GM18507 (cell line): ENCODE data around the gene S100B.
A peak's percentile ranks its signal among the peaks of the same experiment; 100 is the strongest.
"Not testable (repeated sequence)": the region's sequence is repeated elsewhere in the genome, so short reads cannot be mapped to it uniquely, and the experiment has no call there.

Experiments
- DNase-seq: peaks from one replicate; pipeline ENCODE4 v3.0.0; 2011; ENCODE audit warnings: low read depth; ENCODE audit not compliant: insufficient read length; ENCODE audit errors: extremely low spot score
- FAIRE-seq: peaks from 2 replicates; lab custom pipeline; 2011; peaks lifted over from hg19 to GRCh38; lab: Jason Lieb, UNC

Gene S100B

GRCh38 chr21:46630915-46631314, 26.0 kb upstream of the S100B start:
- not testable (repeated sequence) for FAIRE-seq, DNase-seq

GRCh38 chr21:46628868-46629267, 24.0 kb upstream of the S100B start:
- FAIRE-seq (no peak), DNase-seq (no peak)

GRCh38 chr21:46627726-46628125, 22.8 kb upstream of the S100B start:
- FAIRE-seq (no peak), DNase-seq (no peak)

GRCh38 chr21:46626975-46627501, 22.2 kb upstream of the S100B start:
- no peak for DNase-seq

GRCh38 chr21:46626536-46626935, 21.7 kb upstream of the S100B start:
- DNase-seq (no peak), FAIRE-seq (no peak)

More at GRCh38 chr21:46626975-46627501, 22.2 kb upstream of the S100B start:
- no peak for FAIRE-seq

- FAIRE-seq (no peak), DNase-seq (no peak)
Measured at GRCh38 chr21:46625759-46626158, 20.9 kb upstream of the S100B start.

DNA sequence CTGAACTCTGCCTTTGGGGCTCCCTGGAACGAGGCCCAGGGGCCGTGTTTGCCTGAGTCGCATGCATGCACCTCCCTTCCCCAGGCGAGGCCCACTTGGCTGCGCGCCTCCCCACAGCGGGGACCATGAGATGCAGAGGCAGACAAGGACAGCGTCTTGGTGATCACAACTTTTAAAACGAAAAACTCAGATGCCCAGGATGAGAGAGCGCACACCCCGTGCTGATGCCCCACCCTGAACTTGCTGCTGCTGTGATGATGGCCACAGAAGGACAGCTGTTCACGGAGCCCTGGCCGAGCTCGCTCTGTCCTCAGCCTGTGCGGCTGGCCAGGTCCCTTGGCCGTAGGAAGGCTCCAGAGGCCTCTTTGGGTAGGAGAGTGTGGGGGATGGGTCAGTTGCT, 19.2 kb upstream of the S100B start:
- FAIRE-seq, result no peak

GRCh38 chr21:46622226-46622625, 17.3 kb upstream of the S100B start:
- DNase-seq (no peak), FAIRE-seq (no peak)

More for the DNA sequence above, 19.2 kb upstream of the S100B start:
- DNase-seq, result no peak

DNA sequence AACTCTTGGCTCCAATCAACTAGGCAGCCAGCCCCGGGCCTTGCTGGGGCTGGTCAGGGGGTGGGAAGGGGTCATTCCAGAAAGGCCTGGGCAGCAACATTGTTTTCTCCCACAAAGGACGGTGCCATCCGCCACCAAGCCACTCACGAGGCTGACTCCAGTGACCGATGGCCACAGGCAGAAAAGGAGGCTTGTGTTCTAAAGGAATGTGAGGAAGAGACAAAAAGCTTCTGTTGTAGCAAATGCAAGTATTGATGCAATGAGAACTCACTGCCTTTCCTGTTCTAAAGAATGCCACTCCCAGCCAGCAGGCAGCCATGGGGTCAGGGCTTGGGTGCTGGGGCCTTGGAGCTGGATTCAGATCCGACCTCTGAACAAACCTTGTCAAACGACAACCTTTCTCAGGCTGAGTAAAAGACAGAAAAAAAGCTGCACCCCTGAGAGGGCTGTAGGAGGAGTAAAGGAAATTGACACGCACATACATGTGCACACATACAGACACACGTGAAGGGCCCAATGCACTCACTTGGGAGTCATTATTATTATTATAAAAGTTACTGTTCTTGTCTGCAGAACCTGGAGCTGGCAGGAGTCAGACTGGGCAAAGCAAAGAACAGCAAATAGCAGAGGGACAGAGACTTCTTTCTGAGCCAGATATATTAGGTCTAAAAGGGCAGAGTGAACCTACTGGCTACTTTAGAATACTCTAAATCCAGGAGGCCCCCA, 16.7 kb upstream of the S100B start:
- no peak for FAIRE-seq
- DNase-seq, result no peak

GRCh38 chr21:46620846-46621245, 16.0 kb upstream of the S100B start:
- no peak for DNase-seq

DNA sequence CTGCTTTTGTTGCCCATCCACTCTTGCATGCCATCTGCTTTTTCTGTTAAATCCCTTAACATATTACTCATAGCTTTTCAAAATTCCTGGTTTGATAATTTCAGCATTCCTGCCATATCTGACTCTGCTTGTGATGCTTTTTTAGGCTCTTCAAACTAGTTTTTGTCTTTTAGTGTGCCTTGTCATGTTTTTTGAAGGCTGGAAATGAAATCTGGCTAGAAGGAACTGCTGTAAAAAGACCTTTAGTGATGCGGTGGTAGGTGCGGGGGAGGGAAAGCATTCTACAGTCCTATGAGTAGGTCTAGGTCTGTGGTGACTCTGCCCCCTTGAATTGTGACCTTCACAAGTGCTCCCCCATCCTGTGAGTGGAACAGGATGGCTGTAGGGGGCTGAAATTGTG, 15.0 kb upstream of the S100B start:
- DNase-seq, result no peak
- no peak for FAIRE-seq

More at GRCh38 chr21:46620846-46621245, 16.0 kb upstream of the S100B start:
- FAIRE-seq, result no peak

DNA sequence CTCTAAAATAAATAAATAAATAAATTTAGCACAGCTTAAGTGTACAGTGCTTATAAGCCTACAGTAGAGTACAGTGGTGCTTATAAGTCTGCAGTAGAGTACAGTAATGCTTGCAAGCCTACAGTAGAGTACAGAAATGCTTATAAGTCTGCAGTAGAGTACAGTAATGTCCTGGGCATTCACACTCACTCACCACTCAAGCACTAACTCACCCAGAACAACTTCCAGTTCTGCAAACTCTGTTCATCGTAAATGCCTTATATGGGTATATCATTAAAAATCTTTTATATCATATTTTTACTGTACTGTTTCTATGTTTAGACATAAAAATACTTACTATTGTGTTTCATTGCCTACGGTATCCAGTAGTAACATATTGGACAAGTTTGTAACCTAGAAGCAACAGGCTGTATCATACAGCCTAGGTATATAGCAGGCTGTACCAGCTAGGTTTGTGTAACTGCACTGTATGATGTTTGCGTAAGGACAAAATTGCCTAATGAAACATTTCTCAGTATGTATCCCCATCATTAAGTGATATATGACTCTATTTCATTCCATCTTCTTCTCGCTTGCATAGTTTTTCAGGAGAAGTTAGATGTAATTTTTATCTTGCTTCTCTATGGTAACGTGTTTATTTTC, 14.0 kb upstream of the S100B start:
- DNase-seq (no peak), FAIRE-seq (no peak)

DNA sequence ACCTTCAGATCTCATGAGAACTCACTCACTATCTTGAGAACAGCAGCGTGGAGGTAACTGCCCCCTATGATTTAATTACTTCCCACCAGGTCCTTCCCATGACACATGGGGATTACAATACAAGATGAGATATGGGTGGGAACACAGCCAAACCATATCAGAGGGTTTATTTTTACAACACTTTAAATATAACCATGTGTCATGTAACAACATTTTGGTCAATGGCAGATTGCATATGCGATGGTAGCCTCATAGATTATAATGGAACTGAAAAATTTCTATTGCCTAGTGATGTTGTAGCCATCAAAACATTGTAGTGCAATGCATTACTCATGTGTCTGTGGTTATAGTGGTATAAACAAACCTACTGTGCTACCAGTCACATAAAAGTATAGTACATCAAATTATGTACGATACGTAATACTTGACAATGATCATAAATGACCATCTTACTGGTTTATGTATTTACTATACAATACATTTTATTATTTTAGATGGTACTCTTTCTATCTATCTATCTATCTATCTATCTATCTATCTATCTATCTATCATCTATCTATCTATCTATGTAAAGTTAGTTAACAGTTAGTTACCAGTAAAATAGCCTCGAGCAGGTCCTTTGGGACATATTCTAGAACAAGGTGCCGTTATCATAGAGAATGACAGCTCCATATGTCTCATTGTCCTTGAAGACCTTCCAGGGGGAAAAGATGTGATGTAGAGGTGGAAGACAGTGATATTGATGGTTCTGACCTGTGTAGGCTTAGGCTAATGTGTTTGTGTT, 12.6 kb upstream of the S100B start:
- FAIRE-seq (no peak), DNase-seq (no peak)

GRCh38 chr21:46616656-46617055, 11.8 kb upstream of the S100B start:
- no peak for FAIRE-seq
- no peak for DNase-seq

- FAIRE-seq, result no peak
- no peak for DNase-seq
Measured at GRCh38 chr21:46616050-46616449, 11.2 kb upstream of the S100B start.

- FAIRE-seq, result no peak
- DNase-seq, result no peak
Measured at GRCh38 chr21:46613391-46613790, 8.5 kb upstream of the S100B start.

DNA sequence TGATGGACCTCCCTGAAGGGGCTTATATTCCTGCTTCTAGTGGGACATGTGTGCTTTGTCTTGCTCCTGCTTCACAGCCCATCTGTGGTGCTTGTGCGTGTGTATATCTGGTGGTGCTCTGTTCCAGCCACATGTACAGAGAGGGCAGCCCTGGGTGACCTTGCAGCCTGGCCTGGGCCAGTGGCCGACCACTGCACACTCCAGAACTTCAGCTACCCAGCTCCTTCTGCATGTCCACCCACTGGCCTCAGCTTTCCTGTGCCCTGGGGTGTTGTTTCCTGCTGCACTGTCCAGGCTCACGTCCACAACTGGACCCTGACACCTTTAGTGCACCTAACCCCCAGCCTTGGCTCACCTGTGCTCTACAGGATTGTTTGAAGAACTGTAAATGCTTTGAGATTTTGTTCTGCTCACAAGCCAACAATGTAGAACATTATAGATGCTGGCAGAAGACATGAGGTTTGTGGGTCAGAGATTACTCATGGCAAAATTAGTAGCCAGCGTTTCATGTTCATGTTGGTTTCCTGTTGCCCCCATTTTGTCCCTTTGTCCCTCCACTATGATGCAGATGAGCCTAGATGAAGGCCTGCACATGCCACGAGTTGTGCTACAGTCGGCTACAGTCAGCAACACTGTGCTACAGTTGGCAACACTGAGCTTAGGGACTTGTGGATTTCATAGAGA, 5.3 kb upstream of the S100B start:
- DNase-seq (no peak), FAIRE-seq (no peak)

- FAIRE-seq, result peak; percentile 31
- DNase-seq, result no peak
Measured at GRCh38 chr21:46608672-46609111, 3.8 kb upstream of the S100B start.

- no peak for FAIRE-seq
- DNase-seq, result no peak
Measured at GRCh38 chr21:46607636-46608035, 2.8 kb upstream of the S100B start.

GRCh38 chr21:46606427-46606813, 1.5 kb upstream of the S100B start:
- DNase-seq, result no peak
- no peak for FAIRE-seq
